ENCODE results near the gene MTF1. TPM values are rescaled to one million over a fixed set of nuclear protein-coding genes. Genes with fewer than 3 reads are reported as not detected.
A peak's percentile ranks its signal among the peaks of the same experiment; 100 is the strongest.
"Not testable (repeated sequence)": the region's sequence is repeated elsewhere in the genome, so short reads cannot be mapped to it uniquely, and the experiment has no call there.

Gene MTF1
- total and polyA plus RNA-seq, 10 donors = 1.3 to 49.8 (median 11.4) TPM

- no peak for TF ChIP-seq CTCF (IDR thresholded peaks at IDR 0.05 in 8 of 11, conservative IDR thresholded peaks at IDR 0.05 in 3 of 11)
- no peak for TF ChIP-seq POLR2A (IDR thresholded peaks at IDR 0.05)
- TF ChIP-seq POLR2AphosphoS5 (IDR thresholded peaks at IDR 0.05) = no peak
- WGBS, 5 donors = 89 to 94% (median 92%) methylated on average over 5 of the region's 5 CpGs
- intact Hi-C loops (cut with DNase I; ENCODE audit: low total_unique reads) = no loop called here
- peaks cover 0 to 28% (median 25%) of the 10 kb centered on the region in 8 donors for H3K9me3 ChIP-seq
- no peak for DNase-seq
- H3K27ac ChIP-seq = no peak overlapping the region
- peaks cover 4 to 25% (median 16%) of the 10 kb centered on the region in 6 donors for H3K4me1 ChIP-seq
- peaks cover 0 to 63% (median 6%) of the 10 kb centered on the region in 6 donors for H3K36me3 ChIP-seq
- no peak overlapping the region for H3K4me3 ChIP-seq
- H3K27me3 ChIP-seq (replicated peaks in 1 of 7) = no peaks in the 10 kb centered on the region
Measured at GRCh38 chr1:37902983-37903382, 43.6 kb upstream of the MTF1 start.

- H3K36me3 ChIP-seq = peaks cover 0 to 52% (median 3%) of the 10 kb centered on the region in 6 donors
- no peak for DNase-seq
- H3K9me3 ChIP-seq = peaks cover 0 to 22% (median 19%) of the 10 kb centered on the region in 8 donors
- H3K4me1 ChIP-seq = peaks cover 4 to 25% (median 16%) of the 10 kb centered on the region in 6 donors
- H3K4me3 ChIP-seq = no peak overlapping the region
- intact Hi-C loops (cut with DNase I; ENCODE audit: low total_unique reads) = no loop called here
- TF ChIP-seq POLR2A (IDR thresholded peaks at IDR 0.05) (no peak), CTCF (IDR thresholded peaks at IDR 0.05 in 8 of 11, conservative IDR thresholded peaks at IDR 0.05 in 3 of 11) (no peak), POLR2AphosphoS5 (IDR thresholded peaks at IDR 0.05) (no peak)
- peak overlapping the region in 7 of 8 donors; percentile 51 to 82 (median 70) for H3K27ac ChIP-seq
- H3K27me3 ChIP-seq (replicated peaks in 1 of 7) = no peaks in the 10 kb centered on the region
- WGBS, 5 donors = 78 to 83% (median 81%) methylated on average over 6 of the region's 6 CpGs
Measured at GRCh38 chr1:37901893-37902225, 42.5 kb upstream of the MTF1 start.

GRCh38 chr1:37901191-37901892 lies 42.0 kb upstream of the MTF1 start:
- Histone ChIP-seq H3K27me3 (replicated peaks in 1 of 7) (no peaks in the 10 kb centered on the region), H3K4me3 (no peak overlapping the region), H3K36me3 (peaks cover 0 to 48% (median 3%) of the 10 kb centered on the region in 6 donors), H3K4me1 (peaks cover 4 to 25% (median 16%) of the 10 kb centered on the region in 6 donors), H3K27ac (peak overlapping the region in 7 of 8 donors; percentile 51 to 82 (median 70)), H3K9me3 (peaks cover 0 to 17% (median 14%) of the 10 kb centered on the region in 8 donors)
- intact Hi-C loops (cut with DNase I; ENCODE audit: low total_unique reads) = no loop called here
- DNase-seq = no peak
- WGBS, 5 donors = 36 to 48% (median 42%) methylated on average over 8 of the region's 8 CpGs
- TF ChIP-seq POLR2A (IDR thresholded peaks at IDR 0.05) (no peak), CTCF (IDR thresholded peaks at IDR 0.05 in 8 of 11, conservative IDR thresholded peaks at IDR 0.05 in 3 of 11) (no peak), POLR2AphosphoS5 (IDR thresholded peaks at IDR 0.05) (no peak)

- H3K4me3 ChIP-seq; H3K27ac ChIP-seq; H3K9me3 ChIP-seq; DNase-seq; intact Hi-C loops (cut with DNase I; ENCODE audit: low total_unique reads); H3K27me3 ChIP-seq (replicated peaks in 1 of 7): not testable (repeated sequence)
- peaks cover 0 to 24% (median 0%) of the 10 kb centered on the region in 6 donors for H3K36me3 ChIP-seq
- peaks cover 4 to 30% (median 16%) of the 10 kb centered on the region in 6 donors for H3K4me1 ChIP-seq
- WGBS, 5 donors = 79 to 95% (median 91%) methylated on average over 3 of the region's 3 CpGs
Measured at GRCh38 chr1:37897563-37897962, 38.2 kb upstream of the MTF1 start.

Data from spleen (tissue), 11 donors.